ENCODE measurements around the gene SPEM3.
"Not testable (repeated sequence)": the region's sequence is repeated elsewhere in the genome, so short reads cannot be mapped to it uniquely, and the experiment has no call there.

SPEM3 gene

DNA sequence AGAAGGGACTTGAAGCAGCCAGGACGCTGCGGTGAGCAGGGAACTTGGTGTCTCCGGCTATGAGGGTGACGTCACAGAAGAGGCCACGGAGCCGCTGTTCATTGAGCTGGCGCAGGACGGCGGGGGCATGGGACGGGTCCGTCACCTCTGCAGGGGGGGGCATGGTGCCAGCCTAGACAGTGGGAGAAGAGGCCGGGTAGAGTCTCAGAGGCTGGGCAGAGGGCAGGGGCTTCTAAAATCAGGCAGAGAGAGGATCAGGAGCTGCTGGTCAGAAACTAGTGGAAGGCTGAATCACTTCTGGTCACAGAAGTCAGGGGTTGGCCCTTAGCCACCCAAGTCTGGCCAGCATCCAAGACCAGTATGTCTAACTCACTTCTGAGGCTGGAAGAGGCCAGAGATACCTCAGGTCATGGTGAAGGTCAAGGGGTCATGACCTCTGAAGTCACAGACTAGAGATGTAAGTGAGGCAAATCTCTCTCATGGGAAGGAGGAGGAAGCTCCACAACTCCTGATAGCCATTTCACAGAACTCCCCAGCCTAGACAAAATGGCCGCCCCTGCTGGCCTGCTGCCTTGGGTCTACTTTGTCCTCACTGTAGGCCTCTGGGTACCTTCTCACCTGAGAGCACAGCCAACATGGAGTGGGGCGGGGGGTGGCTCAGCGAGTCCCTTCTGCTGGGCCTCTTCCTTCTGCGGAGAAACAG, 38.1 kb downstream of the SPEM3 start:
- no peak for TF ChIP-seq CTCF (IDR thresholded peaks at IDR 0.05; ENCODE audit: low read depth, low read length, missing control alignments)
- no peak overlapping the region for H3K4me3 ChIP-seq (ENCODE audit: low read depth, low read length)
- DNase-seq (ENCODE audit: low read depth), result no peak

GRCh38 chr17:7467498-7467897, 38.8 kb downstream of the SPEM3 start:
- H3K4me3 ChIP-seq (ENCODE audit: low read depth, low read length), result no peak overlapping the region
- no peak for TF ChIP-seq CTCF (IDR thresholded peaks at IDR 0.05; ENCODE audit: low read depth, low read length, missing control alignments)
- DNase-seq (ENCODE audit: low read depth), result no peak

GRCh38 chr17:7468290-7468689, 39.6 kb downstream of the SPEM3 start:
- H3K4me3 ChIP-seq (ENCODE audit: low read depth, low read length), result no peak overlapping the region
- TF ChIP-seq CTCF (IDR thresholded peaks at IDR 0.05; ENCODE audit: low read depth, low read length, missing control alignments), result no peak
- DNase-seq (ENCODE audit: low read depth), result no peak

DNA sequence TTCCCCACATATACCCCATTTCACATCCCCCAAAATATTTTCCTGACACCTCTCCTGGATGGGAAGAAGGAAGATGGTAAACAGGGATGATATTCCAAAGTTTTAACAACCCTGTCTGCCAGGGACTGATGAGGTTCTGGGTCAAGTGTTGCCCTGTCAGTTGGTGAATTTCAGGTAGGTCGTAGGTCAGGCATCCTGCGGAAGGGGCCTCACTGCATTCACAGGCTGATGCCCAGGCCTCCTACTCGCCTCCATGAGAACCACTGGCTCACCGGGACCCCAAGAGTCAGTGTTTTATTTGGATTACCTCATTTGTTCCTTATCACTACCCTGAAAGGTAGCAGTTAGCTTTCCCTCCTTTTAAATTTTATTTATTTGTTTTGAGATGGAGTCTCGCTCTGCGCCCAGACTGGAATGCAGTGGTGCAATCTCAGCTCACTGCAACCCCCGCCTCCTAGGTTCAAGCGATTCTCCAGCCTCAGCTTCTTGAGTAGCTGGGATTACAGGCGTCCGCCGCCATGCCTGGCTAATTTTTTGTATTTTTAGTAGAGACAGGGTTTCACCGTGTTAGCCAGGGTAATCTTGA, 40.2 kb downstream of the SPEM3 start:
- no peak for TF ChIP-seq CTCF (IDR thresholded peaks at IDR 0.05; ENCODE audit: low read depth, low read length, missing control alignments)
- H3K4me3 ChIP-seq (ENCODE audit: low read depth, low read length), result no peak overlapping the region
- DNase-seq (ENCODE audit: low read depth), result no peak

DNA sequence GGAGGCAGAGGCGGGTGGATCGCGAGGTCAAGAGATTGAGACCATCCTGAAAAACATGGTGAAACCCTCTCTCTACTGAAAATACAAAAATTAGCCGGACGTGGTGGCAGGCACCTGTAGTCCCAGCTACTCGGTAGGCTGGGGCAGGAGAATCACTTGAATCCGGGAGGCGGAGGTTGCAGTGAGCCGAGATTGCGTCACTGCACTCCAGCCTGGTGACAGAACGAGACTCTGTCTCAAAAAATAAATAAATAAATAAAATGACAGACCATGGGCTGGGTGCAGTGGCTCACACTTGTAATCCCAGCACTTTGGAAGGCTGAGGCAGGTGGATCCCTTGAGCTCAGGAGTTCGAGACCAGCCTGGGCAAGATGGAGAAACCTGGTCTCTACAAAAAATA, 41.2 kb downstream of the SPEM3 start:
- not testable (repeated sequence) for H3K4me3 ChIP-seq (ENCODE audit: low read depth, low read length); DNase-seq (ENCODE audit: low read depth)

GRCh38 chr17:7470457-7470973, 41.9 kb downstream of the SPEM3 start:
- DNase-seq (ENCODE audit: low read depth); H3K4me3 ChIP-seq (ENCODE audit: low read depth, low read length): not testable (repeated sequence)

GRCh38 chr17:7471729-7472128, 43.1 kb downstream of the SPEM3 start:
- no peak overlapping the region for H3K4me3 ChIP-seq (ENCODE audit: low read depth, low read length)
- no peak for TF ChIP-seq CTCF (IDR thresholded peaks at IDR 0.05; ENCODE audit: low read depth, low read length, missing control alignments)
- no peak for DNase-seq (ENCODE audit: low read depth)

DNA sequence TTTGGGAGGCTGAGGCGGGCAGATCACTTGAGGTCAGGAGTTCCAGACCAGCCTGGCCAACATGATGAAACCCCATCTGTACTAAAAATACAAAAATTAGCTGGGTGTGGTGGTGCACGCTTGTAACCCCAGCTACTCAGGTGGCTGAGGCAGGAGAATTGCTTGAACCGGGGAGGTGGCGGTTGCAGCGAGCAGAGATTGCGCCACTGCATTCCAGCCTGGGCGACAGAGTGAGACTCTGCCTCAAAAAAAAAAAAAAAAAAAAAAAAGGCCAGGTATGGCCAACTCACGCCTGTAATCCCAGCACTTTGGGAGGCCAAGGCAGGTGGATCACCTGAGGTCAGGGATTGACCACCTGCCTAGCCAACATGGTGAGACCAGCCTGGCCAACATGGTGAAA, 46.1 kb downstream of the SPEM3 start:
- not testable (repeated sequence) for DNase-seq (ENCODE audit: low read depth); H3K4me3 ChIP-seq (ENCODE audit: low read depth, low read length)

All from GM12864 (cell line).